Measurements from ENCODE around the gene HRH4. TPM values are rescaled to one million over a fixed set of nuclear protein-coding genes. Genes with fewer than 3 reads are reported as not detected.

The HRH4 gene, protein sequence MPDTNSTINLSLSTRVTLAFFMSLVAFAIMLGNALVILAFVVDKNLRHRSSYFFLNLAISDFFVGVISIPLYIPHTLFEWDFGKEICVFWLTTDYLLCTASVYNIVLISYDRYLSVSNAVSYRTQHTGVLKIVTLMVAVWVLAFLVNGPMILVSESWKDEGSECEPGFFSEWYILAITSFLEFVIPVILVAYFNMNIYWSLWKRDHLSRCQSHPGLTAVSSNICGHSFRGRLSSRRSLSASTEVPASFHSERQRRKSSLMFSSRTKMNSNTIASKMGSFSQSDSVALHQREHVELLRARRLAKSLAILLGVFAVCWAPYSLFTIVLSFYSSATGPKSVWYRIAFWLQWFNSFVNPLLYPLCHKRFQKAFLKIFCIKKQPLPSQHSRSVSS
- not detected in 2 replicates for total RNA-seq

DNA sequence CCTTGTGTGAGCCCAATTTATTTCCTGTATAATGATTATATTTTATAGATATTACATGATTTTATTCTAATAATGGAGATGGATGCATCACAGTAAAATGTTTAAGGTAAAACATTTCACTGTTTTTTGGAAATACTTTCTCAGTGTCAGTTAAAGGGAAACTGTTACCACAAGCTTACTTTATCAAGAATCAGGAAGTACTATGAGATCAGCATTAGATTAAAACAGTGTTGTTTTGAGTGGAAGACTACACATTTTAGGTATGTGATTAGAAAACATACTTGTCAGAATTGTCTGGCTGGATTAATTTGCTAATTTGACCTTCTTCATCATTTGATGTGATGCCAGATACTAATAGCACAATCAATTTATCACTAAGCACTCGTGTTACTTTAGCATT lies at the start of gene HRH4:
HRH4 (plus strand) TSS at position 250 of the 400 bp plus-strand sequence; CDS start at position 342, 92 bp downstream.

DNA sequence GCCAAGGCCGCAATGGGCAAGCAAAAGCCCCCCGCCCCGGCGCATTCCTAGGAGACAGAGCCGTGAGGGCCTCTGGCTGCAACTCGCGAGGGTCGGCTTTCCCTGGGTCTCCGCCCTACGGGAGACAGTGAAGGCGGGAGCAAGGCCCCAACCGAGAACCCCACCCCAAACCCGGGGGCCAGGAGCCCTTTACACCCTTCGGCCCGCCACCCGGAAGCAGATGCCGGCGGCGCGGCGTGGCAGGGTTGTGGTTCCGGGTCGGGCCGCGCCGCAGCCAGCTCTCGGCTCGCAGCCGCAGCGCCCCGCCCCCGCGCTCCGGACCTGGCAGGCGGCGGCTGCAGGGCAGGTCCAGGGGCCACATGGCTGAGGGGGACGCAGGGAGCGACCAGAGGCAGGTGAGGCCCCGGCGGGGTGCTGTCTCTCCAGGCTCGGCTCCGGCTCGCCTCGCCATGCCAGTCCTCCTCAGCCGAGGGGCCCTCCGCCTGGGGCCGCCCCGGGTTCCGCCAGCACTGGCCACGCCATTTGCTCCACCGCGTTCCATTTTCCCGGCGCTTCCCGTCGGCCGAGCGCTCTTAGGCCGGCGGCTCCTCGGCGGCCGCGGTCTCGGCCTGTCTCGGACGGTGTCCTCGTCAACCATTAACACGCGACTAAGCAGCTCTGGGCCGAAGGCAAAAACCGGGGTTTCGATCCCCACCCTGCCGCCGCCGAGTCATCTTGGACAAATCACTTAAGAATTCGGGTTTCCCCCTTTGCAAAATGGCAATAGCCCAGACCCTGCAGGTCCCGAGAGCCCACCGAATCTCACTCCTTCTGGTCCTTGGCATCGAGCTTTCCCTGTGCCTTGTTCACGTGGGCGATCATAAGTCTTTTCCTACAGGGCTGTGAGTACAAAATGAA lies 33.8 kb upstream of the HRH4 start, which contains the start of gene IMPACT:
IMPACT (plus strand) TSS at position 273 of the 897 bp plus-strand sequence; CDS start at position 360, 87 bp downstream.

Other genes with a start within 250 kb of the HRH4 start
- gene OSBPL1A, start 62.8 kb upstream of the HRH4 start, total RNA-seq = 20.0 and 20.5 TPM in 2 replicates
- 18.0 TPM in 2 replicates for gene IMPACT, start 34.0 kb upstream of the HRH4 start, total RNA-seq